GM12878 (cell line): ENCODE data around the gene CASP4. TPM values are rescaled to one million over a fixed set of nuclear protein-coding genes. Genes with fewer than 3 reads are reported as not detected.

Experiments used
- ATAC-seq: fragments of 200-7000 bp; cut with Tn5 transposase; 3 replicates; pipeline ENCODE4 v1.9.1; 2020; ENCODE audit warnings: mild to moderate bottlenecking, moderate library complexity
- BruUV-seq: library from RNA; stranded (reverse); fragments of 400-500 nt; replicated peaks from 2 replicates; lab custom pipeline; 2021; lab: Mats Ljungman, UMichigan
- CTCF ChIA-PET: fragments of 300-600 bp; sonication (Branson Sonifier 250); formaldehyde crosslinking; extraction: SDS; loops from one replicate; lab custom pipeline; 2021; ENCODE audit warnings: inconsistent platforms; lab: Yijun Ruan, JAX
- POLR2A ChIA-PET: fragments of 350-600 bp; formaldehyde crosslinking; extraction: SDS; loops from one replicate; lab custom pipeline; 2021; ENCODE audit warnings: inconsistent platforms; lab: Charles Lee
- RAD21 ChIA-PET: fragments of 300-600 bp; sonication (Branson Sonifier 250); formaldehyde crosslinking; loops from one replicate; lab custom pipeline; 2023; ENCODE audit warnings: antibody characterized with exemption; ENCODE audit not compliant: unreplicated experiment; lab: Charles Lee
- SMC1A ChIA-PET: fragments of 300-600 bp; sonication (Branson Sonifier 250); formaldehyde crosslinking; loops from one replicate; lab custom pipeline; 2023; ENCODE audit not compliant: unreplicated experiment, uncharacterized antibody; lab: Charles Lee
- DNase-seq: peaks from one replicate; pipeline ENCODE4 v3.0.0-alpha.2; 2011; ENCODE audit warnings: low read depth, low spot score
- FAIRE-seq: peaks from 3 replicates; lab custom pipeline; 2011; peaks lifted over from hg19 to GRCh38; lab: Jason Lieb, UNC
- H2AFZ ChIP-seq: 2 replicates; pipeline ENCODE4 v1.6.0; 2011; ENCODE audit warnings: low read depth, low read length, control low read depth; ENCODE audit not compliant: control insufficient read depth
- H3K27ac ChIP-seq: 2 replicates; pipeline ENCODE4 v1.5.1; 2011; ENCODE audit warnings: control low read depth; ENCODE audit not compliant: control insufficient read depth, insufficient read depth
- H3K27me3 ChIP-seq, 2 experiments: replicated peaks in 1 of 2; 2 replicates each; pipeline versions ENCODE4 v1.6.0 to v1.6.1; 2011; ENCODE audit warnings: low read length in 1 of 2; ENCODE audit not compliant: control insufficient read depth in 2 of 2, insufficient read depth in 2 of 2
- H3K36me3 ChIP-seq, 2 experiments: 2 replicates each; pipeline ENCODE4 v1.5.1; 2011; ENCODE audit warnings: low read length in 1 of 2; ENCODE audit not compliant: control insufficient read depth in 2 of 2, insufficient read depth in 2 of 2
- H3K4me1 ChIP-seq: 2 replicates; pipeline ENCODE4 v1.6.1; 2011; ENCODE audit warnings: mild to moderate bottlenecking, low read length, moderate library complexity, mixed read lengths; ENCODE audit not compliant: control insufficient read depth, insufficient read depth
- H3K4me2 ChIP-seq: 2 replicates; pipeline ENCODE4 v1.6.0; 2011; ENCODE audit warnings: control low read depth; ENCODE audit not compliant: control insufficient read depth, insufficient read depth
- H3K4me3 ChIP-seq: fragments of 200-600 bp; sonication (generic); 2 replicates; pipeline ENCODE4 v1.5.1; 2016
- H3K79me2 ChIP-seq: 2 replicates; pipeline ENCODE4 v1.6.0; 2011; ENCODE audit warnings: low read length; ENCODE audit not compliant: control insufficient read depth, insufficient read depth
- H3K9ac ChIP-seq: 2 replicates; pipeline ENCODE4 v1.8.0; 2011; ENCODE audit warnings: low read length, control low read depth, mixed read lengths; ENCODE audit not compliant: control insufficient read depth, insufficient read depth
- H3K9me3 ChIP-seq: replicated peaks from 3 replicates; pipeline ENCODE4 v1.5.1; 2011; ENCODE audit warnings: mild to moderate bottlenecking, low read length; ENCODE audit not compliant: control insufficient read depth, insufficient read depth
- H4K20me1 ChIP-seq: 2 replicates; pipeline ENCODE4 v1.6.0; 2011; ENCODE audit not compliant: control insufficient read depth, insufficient read depth
- ELK1 ChIP-seq: IDR thresholded peaks from 2 replicates; pipeline ENCODE4 v1.6.1; 2012; ENCODE audit warnings: low read depth, low read length, improper control_type of control experiment
- EZH2 ChIP-seq: IDR thresholded peaks from 2 replicates; pipeline ENCODE4 v1.6.1; 2012; ENCODE audit warnings: low read depth, mild to moderate bottlenecking, control low read depth, inconsistent platforms, low read length, borderline replicate concordance; ENCODE audit not compliant: control insufficient read depth
- IRF4 ChIP-seq: IDR thresholded peaks from 2 replicates; pipeline ENCODE4 v1.6.1; 2011; ENCODE audit warnings: low read depth, low read length
- KDM1A ChIP-seq: fragments of 200-600 bp; sonication (generic); IDR thresholded peaks from 2 replicates; pipeline ENCODE4 v1.6.1; 2016; ENCODE audit warnings: borderline replicate concordance
- NFIC ChIP-seq: IDR thresholded peaks from 2 replicates; pipeline ENCODE4 v1.6.1; 2012; ENCODE audit warnings: low read depth, mild to moderate bottlenecking, inconsistent platforms, low read length, moderate library complexity
- SMAD1 ChIP-seq: fragments of 450-650 bp; IDR thresholded peaks from 2 replicates; pipeline ENCODE4 v1.6.1; 2018; ENCODE audit warnings: mild to moderate bottlenecking, low read depth; ENCODE audit not compliant: partially characterized antibody
- STAT1 ChIP-seq: fragments of 450-650 bp; conservative IDR thresholded peaks from 2 replicates; pipeline ENCODE4 v1.6.1; 2014; ENCODE audit warnings: antibody characterized with exemption, mild to moderate bottlenecking
- WGBS: methylation state at CpG from one replicate; pipeline ENCODE4 v1.1.6; 2016; ENCODE audit warnings: low lambda C conversion rate; ENCODE audit not compliant: insufficient replicate concordance, insufficient coverage; ENCODE audit errors: missing lambda C conversion rate; 5-methylcytosine and 5-hydroxymethylcytosine counted together
- in situ Hi-C: fragments of 300-500 bp; cut with MboI; formaldehyde crosslinking; loops from 9 replicates; pipeline ENCODE4 v1.14.3; 2018; ENCODE audit warnings: mixed read lengths
- intact Hi-C: fragments of 100-400 bp; cut with micrococcal nuclease; formaldehyde crosslinking; loops from one replicate; pipeline ENCODE4 v1.14.2; 2022; ENCODE audit not compliant: unreplicated experiment
- polyA plus RNA-seq, 11 experiments: library from polyadenylated mRNA; depleted of rRNA in 4 of 11; unstranded in 6 of 11; stranded (reverse) in 5 of 11; fragments of >200 nt; fragmentation: Nextera tagmentation in 4 of 11; fragmentation: Illumina TruSeq in 1 of 11; extraction: Ambion mirVana in 4 of 11; extraction: Trizol in 1 of 11; gene quantifications; 1 replicate in 1 of 11; 2 replicates in 10 of 11; pipeline versions ENCODE4 v1.2.1 to v1.2.3, GENCODE V29; 2011 to 2016; ENCODE audit warnings: inconsistent platforms in 2 of 11, missing spikeins in 2 of 11, low read depth in 1 of 11
- total RNA-seq, 4 experiments: library from RNA; depleted of rRNA in 3 of 4; stranded (reverse); fragments of >200 nt in 3 of 4; fragmentation: Illumina TruSeq in 1 of 4; extraction: Trizol in 1 of 4; gene quantifications; 2 replicates each; pipeline versions ENCODE4 v1.2.1 to v1.2.3, GENCODE V29; 2013 to 2021

The CASP4 gene
- total and polyA plus RNA-seq, 10 of the 15 experiments (the other 5 are each of a cell fraction or from before 2014, with no cell fraction given) = 25.3 to 113 (median 50.0) TPM

GRCh38 chr11:104999721-105000120, 31.3 kb upstream of the CASP4 start:
- SMC1A ChIA-PET = no interaction called here
- Histone ChIP-seq H3K4me1 (no peaks in the 10 kb centered on the region), H3K79me2 (no peaks in the 10 kb centered on the region), H3K36me3 (no peaks in the 10 kb centered on the region), H3K27ac (no peak overlapping the region), H3K4me2 (no peak overlapping the region), H3K27me3 (no peaks in the 10 kb centered on the region), H3K9me3 (no peaks in the 10 kb centered on the region), H4K20me1 (no peaks in the 10 kb centered on the region), H3K9ac (no peak overlapping the region), H2AFZ (no peak overlapping the region), H3K4me3 (no peak overlapping the region)
- DNase-seq = no peak
- no peak for FAIRE-seq
- in situ Hi-C loops (loop anchor here (10.0 kb wide), 1 partner anchor 385 kb away; no protein-coding TSS in a partner anchor), intact Hi-C loops (loop anchor here (5.0 kb wide), 1 partner anchor 52 kb away; no protein-coding TSS in a partner anchor)
- no peak for TF ChIP-seq EZH2
- TF ChIP-seq KDM1A = no peak
- no peak for TF ChIP-seq IRF4
- no peak for TF ChIP-seq ELK1
- no peak for TF ChIP-seq STAT1
- TF ChIP-seq SMAD1 = no peak
- no peak for TF ChIP-seq NFIC
- BruUV-seq = no TSS peak
- POLR2A ChIA-PET = no interaction called here
- WGBS = 57% methylated on average over 1 of the region's 1 CpG
- RAD21 ChIA-PET = no interaction called here
- CTCF ChIA-PET = interaction anchor here (1.6 kb wide), 1 partner anchor 53 kb away, joined by 3 read pairs; no protein-coding TSS in a partner anchor
- no peak for ATAC-seq
